NB4 (cell line): ENCODE data around the gene DSCAML1.

Experiments
- DNase-seq: peaks from one replicate; pipeline ENCODE4 v3.0.0; 2010; ENCODE audit warnings: low read depth
- H3K4me3 ChIP-seq: one replicate; pipeline ENCODE4 v1.5.1; 2011; ENCODE audit warnings: mild to moderate bottlenecking, low read depth, low read length, moderate library complexity
- MYC ChIP-seq: IDR thresholded peaks from 2 replicates; pipeline ENCODE4 v1.6.1; 2011; ENCODE audit warnings: low read depth, low read length
- POLR2A ChIP-seq: IDR thresholded peaks from 2 replicates; pipeline ENCODE4 v1.6.1; 2011; ENCODE audit warnings: mild to moderate bottlenecking; ENCODE audit not compliant: insufficient read length; ENCODE audit errors: extremely low read depth
- TF ChIP-seq, protein P1 (sequence below): IDR thresholded peaks from one replicate; pipeline ENCODE4 v1.5.1; 2012; ENCODE audit warnings: low read depth, low read length
- TF ChIP-seq, protein P2 (sequence below): IDR thresholded peaks from 2 replicates; pipeline ENCODE4 v1.6.1; 2011; ENCODE audit warnings: low read depth, low read length

The DSCAML1 gene

DNA sequence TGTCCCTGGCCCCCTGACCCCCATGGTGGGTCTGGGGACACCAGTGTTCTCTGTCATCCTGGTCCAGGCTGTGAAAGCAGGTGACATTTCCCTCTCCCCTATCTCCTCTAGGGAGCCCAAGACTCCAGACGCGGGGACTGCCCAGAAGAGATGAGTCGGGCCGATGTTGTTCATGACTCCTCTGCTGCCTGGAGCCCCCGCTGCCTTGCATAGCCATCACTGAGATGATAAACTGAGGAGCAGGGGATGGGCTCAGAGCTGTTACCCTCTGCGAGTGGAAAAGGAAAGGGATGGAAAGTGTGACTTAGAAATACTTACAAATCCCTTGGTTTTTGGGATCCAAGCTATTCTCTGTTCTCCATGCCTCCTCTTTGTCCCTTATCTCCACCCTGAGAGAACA, 209.6 kb downstream of the DSCAML1 start:
- TF ChIP-seq MYC (no peak), POLR2A (no peak)
- TF ChIP-seq, protein P1, sequence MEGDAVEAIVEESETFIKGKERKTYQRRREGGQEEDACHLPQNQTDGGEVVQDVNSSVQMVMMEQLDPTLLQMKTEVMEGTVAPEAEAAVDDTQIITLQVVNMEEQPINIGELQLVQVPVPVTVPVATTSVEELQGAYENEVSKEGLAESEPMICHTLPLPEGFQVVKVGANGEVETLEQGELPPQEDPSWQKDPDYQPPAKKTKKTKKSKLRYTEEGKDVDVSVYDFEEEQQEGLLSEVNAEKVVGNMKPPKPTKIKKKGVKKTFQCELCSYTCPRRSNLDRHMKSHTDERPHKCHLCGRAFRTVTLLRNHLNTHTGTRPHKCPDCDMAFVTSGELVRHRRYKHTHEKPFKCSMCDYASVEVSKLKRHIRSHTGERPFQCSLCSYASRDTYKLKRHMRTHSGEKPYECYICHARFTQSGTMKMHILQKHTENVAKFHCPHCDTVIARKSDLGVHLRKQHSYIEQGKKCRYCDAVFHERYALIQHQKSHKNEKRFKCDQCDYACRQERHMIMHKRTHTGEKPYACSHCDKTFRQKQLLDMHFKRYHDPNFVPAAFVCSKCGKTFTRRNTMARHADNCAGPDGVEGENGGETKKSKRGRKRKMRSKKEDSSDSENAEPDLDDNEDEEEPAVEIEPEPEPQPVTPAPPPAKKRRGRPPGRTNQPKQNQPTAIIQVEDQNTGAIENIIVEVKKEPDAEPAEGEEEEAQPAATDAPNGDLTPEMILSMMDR = no peak
- TF ChIP-seq, protein P2, sequence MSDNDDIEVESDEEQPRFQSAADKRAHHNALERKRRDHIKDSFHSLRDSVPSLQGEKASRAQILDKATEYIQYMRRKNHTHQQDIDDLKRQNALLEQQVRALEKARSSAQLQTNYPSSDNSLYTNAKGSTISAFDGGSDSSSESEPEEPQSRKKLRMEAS = no peak

DNA sequence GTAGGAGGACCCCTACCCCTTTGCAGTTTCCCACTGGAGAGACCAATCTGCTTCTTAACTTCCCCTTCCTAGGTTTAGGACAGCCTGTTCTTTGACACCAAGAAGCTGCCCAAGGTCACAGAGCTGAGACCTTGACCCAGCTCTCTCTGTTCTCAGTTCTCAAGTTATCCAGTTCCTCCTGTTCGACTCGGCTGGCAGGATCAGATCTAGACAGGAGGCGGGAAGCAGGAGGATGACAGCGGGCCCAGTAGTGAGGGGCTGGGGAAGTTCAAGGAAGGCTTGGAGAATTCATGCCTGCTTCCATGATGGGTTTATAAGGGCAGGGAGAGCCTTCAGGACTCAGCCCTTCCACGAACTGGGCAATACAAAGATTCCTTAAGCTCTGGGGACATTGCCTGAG, 210.6 kb downstream of the DSCAML1 start:
- DNase-seq = no peak
- TF ChIP-seq POLR2A (no peak), MYC (no peak)
- TF ChIP-seq, protein P2 = no peak
- TF ChIP-seq, protein P1 = no peak
- H3K4me3 ChIP-seq = no peak overlapping the region

More for the DNA sequence above, 209.6 kb downstream of the DSCAML1 start:
- no peak for DNase-seq
- no peak overlapping the region for H3K4me3 ChIP-seq

DNA sequence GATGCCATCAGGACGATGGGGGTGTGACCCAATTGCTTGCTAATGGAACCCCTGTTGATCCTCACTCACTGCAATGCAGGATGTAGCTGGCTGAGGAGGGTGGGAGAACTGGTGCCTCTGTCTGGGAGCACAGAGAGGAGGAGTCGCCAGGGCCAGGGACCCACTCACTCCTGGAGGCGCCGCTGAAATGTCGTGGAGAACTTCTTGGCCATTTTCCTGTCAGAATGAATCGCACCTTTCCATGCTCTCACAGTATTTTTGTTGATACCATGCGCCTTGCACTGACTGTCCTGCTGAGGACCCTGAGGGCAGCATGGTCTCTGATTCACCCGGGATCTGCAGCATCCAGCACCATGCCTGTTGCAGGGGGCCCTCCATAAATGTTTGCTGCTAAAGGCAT, 211.4 kb downstream of the DSCAML1 start:
- no peak for TF ChIP-seq POLR2A
- TF ChIP-seq, protein P2 = no peak
- TF ChIP-seq MYC = no peak
- TF ChIP-seq, protein P1 = no peak
- no peak overlapping the region for H3K4me3 ChIP-seq
- DNase-seq = no peak

DNA sequence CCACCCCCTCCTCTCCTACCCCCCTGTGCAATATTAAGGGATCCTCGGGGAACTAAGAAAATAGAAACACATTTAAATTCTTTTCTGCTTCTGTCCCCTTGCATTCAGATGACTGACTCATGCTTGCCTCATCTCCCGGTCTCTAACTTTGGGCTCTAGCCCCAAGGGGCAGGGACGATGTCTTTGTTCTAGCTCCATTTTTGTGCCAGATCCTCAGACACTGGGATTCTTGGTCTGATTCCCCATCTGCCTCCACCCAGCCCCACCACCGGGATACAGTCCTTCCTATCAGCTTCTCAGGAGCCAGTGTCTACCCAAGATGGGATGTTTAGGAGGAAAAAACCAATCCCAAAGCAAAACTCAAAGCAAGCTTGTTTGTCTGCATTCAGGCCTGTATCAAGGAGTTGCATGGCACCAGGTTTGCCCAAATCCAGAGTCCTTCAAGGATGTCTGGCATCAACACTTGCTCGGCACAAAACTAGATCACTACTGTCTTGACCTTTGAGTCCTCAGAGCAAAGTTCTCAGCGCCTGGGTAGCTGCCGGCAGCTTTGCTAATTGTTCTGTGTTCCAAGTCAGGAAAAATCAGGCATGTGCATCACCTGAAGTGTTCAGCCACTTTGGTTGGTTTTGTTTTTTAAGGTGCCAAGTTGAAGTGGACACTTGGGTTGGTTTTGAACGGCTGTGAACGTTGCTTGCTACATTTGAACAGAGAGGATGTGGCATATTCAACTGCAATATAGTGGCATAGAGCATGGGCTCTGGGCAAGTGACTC, 212.8 kb downstream of the DSCAML1 start:
- no peak for DNase-seq
- TF ChIP-seq, protein P1 = no peak
- TF ChIP-seq MYC (no peak), POLR2A (no peak)
- TF ChIP-seq, protein P2 = no peak
- H3K4me3 ChIP-seq = no peak overlapping the region

DNA sequence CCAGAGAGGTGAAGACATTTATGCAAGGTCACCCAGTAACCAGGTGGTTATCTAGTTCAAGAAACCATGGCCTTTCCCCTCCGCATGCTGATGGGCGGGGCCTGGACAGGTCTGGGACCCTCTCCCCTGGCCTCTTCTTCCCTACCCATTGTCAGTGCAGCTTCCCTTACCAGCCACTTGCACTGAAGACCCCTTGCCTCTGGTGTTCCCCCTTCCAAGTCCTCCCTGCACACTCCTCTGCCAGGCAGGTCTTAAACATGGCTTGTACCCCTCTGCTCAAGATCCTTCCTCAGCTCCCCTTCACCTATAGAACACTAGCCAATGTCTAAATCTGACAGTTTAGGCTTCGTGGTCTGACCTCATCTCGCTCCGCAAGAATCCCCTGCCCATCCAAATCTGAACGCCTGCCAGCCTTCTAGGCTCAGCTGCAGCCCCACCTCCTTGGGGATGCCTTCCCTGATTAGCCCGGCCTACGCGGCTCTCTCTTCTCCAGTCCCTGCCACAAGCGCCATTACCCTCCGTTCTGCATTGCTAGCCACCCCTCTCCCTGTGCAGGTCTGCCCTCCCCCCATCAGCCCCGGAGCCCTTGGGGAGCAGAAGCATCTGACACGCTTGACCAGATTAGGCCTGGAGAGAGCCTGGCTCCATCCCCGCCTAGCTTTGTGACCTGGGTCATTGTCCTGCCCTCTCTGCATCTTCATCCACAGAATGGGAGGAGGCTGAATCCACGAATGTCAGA, 213.8 kb downstream of the DSCAML1 start:
- no peak overlapping the region for H3K4me3 ChIP-seq
- DNase-seq = no peak
- TF ChIP-seq, protein P1 = no peak
- TF ChIP-seq, protein P2 = no peak
- TF ChIP-seq POLR2A (no peak), MYC (no peak)
